Nephron progenitor cell (in vitro differentiated cells): ENCODE data around the gene TMEM192.
"Not testable (repeated sequence)": the region's sequence is repeated elsewhere in the genome, so short reads cannot be mapped to it uniquely, and the experiment has no call there.

Experiments used
- DNase-seq: peaks from one replicate; pipeline ENCODE4 v3.0.0; 2021
- H3K27ac Mint-ChIP-seq: 2 replicates; pipeline ENCODE4 v1.8.0; 2021; ENCODE audit warnings: mild to moderate bottlenecking, moderate library complexity, mixed read lengths
- H3K27me3 Mint-ChIP-seq: 2 replicates; pipeline ENCODE4 v1.8.0; 2021; ENCODE audit warnings: mild to moderate bottlenecking, low read depth, mixed read lengths; ENCODE audit not compliant: poor library complexity
- H3K36me3 Mint-ChIP-seq: 2 replicates; pipeline ENCODE4 v1.8.0; 2021; ENCODE audit warnings: low read depth, mixed read lengths
- H3K4me1 Mint-ChIP-seq: 2 replicates; pipeline ENCODE4 v1.8.0; 2021; ENCODE audit warnings: mixed read lengths
- H3K4me3 Mint-ChIP-seq: 2 replicates; pipeline ENCODE4 v1.8.0; 2021; ENCODE audit warnings: mild to moderate bottlenecking, moderate library complexity, mixed read lengths
- H3K9me3 Mint-ChIP-seq: 2 replicates; pipeline ENCODE4 v1.8.0; 2021; ENCODE audit warnings: mild to moderate bottlenecking, moderate library complexity, mixed read lengths
- CTCF ChIP-seq: fragments of 200-600 bp; sonication (generic); IDR thresholded peaks from 2 replicates; pipeline ENCODE4 v1.5.0; 2021; ENCODE audit warnings: antibody characterized with exemption

TMEM192 gene

GRCh38 chr4:165111906-165112367 is 723 bp downstream of the TMEM192 start:
- TF ChIP-seq CTCF: no peak
- H3K4me1 Mint-ChIP-seq: peaks cover 21% of the 10 kb centered on the region
- peaks cover 5% of the 10 kb centered on the region for H3K27me3 Mint-ChIP-seq
- DNase-seq: no peak
- no peaks in the 10 kb centered on the region for H3K9me3 Mint-ChIP-seq
- H3K27ac Mint-ChIP-seq: no peak overlapping the region
- peaks cover 9% of the 10 kb centered on the region for H3K36me3 Mint-ChIP-seq
- peak overlapping the region; percentile 93 for H3K4me3 Mint-ChIP-seq

- Mint-ChIP-seq H3K4me3 (no peak overlapping the region), H3K27ac (no peak overlapping the region), H3K9me3 (no peaks in the 10 kb centered on the region), H3K27me3 (peaks cover 3% of the 10 kb centered on the region), H3K4me1 (peaks cover 2% of the 10 kb centered on the region), H3K36me3 (peaks cover 27% of the 10 kb centered on the region)
- no peak for DNase-seq
- TF ChIP-seq CTCF: no peak
Measured at GRCh38 chr4:165106518-165106917, 6.1 kb downstream of the TMEM192 start.

- no peaks in the 10 kb centered on the region for H3K9me3 Mint-ChIP-seq
- peaks cover 44% of the 10 kb centered on the region for H3K36me3 Mint-ChIP-seq
- H3K4me1 Mint-ChIP-seq: no peaks in the 10 kb centered on the region
- H3K27me3 Mint-ChIP-seq: no peaks in the 10 kb centered on the region
- H3K4me3 Mint-ChIP-seq: no peak overlapping the region
- no peak for DNase-seq
- no peak for TF ChIP-seq CTCF
- no peak overlapping the region for H3K27ac Mint-ChIP-seq
Measured at GRCh38 chr4:165101641-165102040, 11.0 kb downstream of the TMEM192 start.

- no peaks in the 10 kb centered on the region for H3K9me3 Mint-ChIP-seq
- no peaks in the 10 kb centered on the region for H3K4me1 Mint-ChIP-seq
- H3K27me3 Mint-ChIP-seq: no peaks in the 10 kb centered on the region
- peak; percentile 65 for TF ChIP-seq CTCF
- H3K4me3 Mint-ChIP-seq: no peak overlapping the region
- DNase-seq: no peak
- peaks cover 44% of the 10 kb centered on the region for H3K36me3 Mint-ChIP-seq
- no peak overlapping the region for H3K27ac Mint-ChIP-seq
Measured at GRCh38 chr4:165096776-165097175, 15.9 kb downstream of the TMEM192 start.

GRCh38 chr4:165095291-165095690 is 17.4 kb downstream of the TMEM192 start:
- no peaks in the 10 kb centered on the region for H3K4me1 Mint-ChIP-seq
- H3K4me3 Mint-ChIP-seq: no peak overlapping the region
- H3K9me3 Mint-ChIP-seq: no peaks in the 10 kb centered on the region
- no peak for DNase-seq
- H3K27ac Mint-ChIP-seq: no peak overlapping the region
- no peaks in the 10 kb centered on the region for H3K27me3 Mint-ChIP-seq
- H3K36me3 Mint-ChIP-seq: peaks cover 40% of the 10 kb centered on the region
- no peak for TF ChIP-seq CTCF

GRCh38 chr4:165094873-165095272 is 17.8 kb downstream of the TMEM192 start:
- no peaks in the 10 kb centered on the region for H3K4me1 Mint-ChIP-seq
- H3K36me3 Mint-ChIP-seq: peaks cover 40% of the 10 kb centered on the region
- H3K27me3 Mint-ChIP-seq: no peaks in the 10 kb centered on the region
- H3K27ac Mint-ChIP-seq: no peak overlapping the region
- no peak overlapping the region for H3K4me3 Mint-ChIP-seq
- DNase-seq: no peak
- no peak for TF ChIP-seq CTCF
- H3K9me3 Mint-ChIP-seq: no peaks in the 10 kb centered on the region

GRCh38 chr4:165092187-165092586 is 20.5 kb downstream of the TMEM192 start:
- H3K4me3 Mint-ChIP-seq, H3K27ac Mint-ChIP-seq, H3K4me1 Mint-ChIP-seq, H3K9me3 Mint-ChIP-seq, DNase-seq, H3K27me3 Mint-ChIP-seq: not testable (repeated sequence)
- H3K36me3 Mint-ChIP-seq: peaks cover 49% of the 10 kb centered on the region
